KOPT-K1 (cell line): ENCODE measurements around the gene TNFRSF11A.

Source experiments
- H3K27ac ChIP-seq: fragments of 200-600 bp; sonication (generic); 2 replicates; pipeline ENCODE4 v1.5.1; 2016; ENCODE audit warnings: antibody characterized with exemption, mild to moderate bottlenecking, low read depth, low read length; ENCODE audit not compliant: poor library complexity, severe bottlenecking
- H3K36me3 ChIP-seq: fragments of 200-600 bp; sonication (generic); 2 replicates; pipeline ENCODE4 v1.5.1; 2017; ENCODE audit warnings: antibody characterized with exemption, mild to moderate bottlenecking, low read length, moderate library complexity; ENCODE audit not compliant: insufficient read depth
- H3K9me3 ChIP-seq: fragments of 200-600 bp; sonication (generic); 2 replicates; pipeline ENCODE4 v1.5.1; 2017; ENCODE audit warnings: antibody characterized with exemption, low read length, mild to moderate bottlenecking; ENCODE audit not compliant: insufficient read depth, poor library complexity, severe bottlenecking

TNFRSF11A gene

GRCh38 chr18:62426191-62426488, 101.0 kb downstream of the TNFRSF11A start:
- peaks cover 11% of the 10 kb centered on the region for H3K9me3 ChIP-seq
- no peaks in the 10 kb centered on the region for H3K36me3 ChIP-seq
- no peak overlapping the region for H3K27ac ChIP-seq

GRCh38 chr18:62432176-62432575, 107.1 kb downstream of the TNFRSF11A start:
- no peaks in the 10 kb centered on the region for H3K36me3 ChIP-seq
- no peak overlapping the region for H3K27ac ChIP-seq
- peaks cover 11% of the 10 kb centered on the region for H3K9me3 ChIP-seq

GRCh38 chr18:62434798-62435197, 109.7 kb downstream of the TNFRSF11A start:
- no peak overlapping the region for H3K27ac ChIP-seq
- no peaks in the 10 kb centered on the region for H3K36me3 ChIP-seq
- peaks cover 2% of the 10 kb centered on the region for H3K9me3 ChIP-seq

GRCh38 chr18:62435435-62436031, 110.4 kb downstream of the TNFRSF11A start:
- H3K9me3 ChIP-seq, result no peaks in the 10 kb centered on the region
- no peaks in the 10 kb centered on the region for H3K36me3 ChIP-seq
- H3K27ac ChIP-seq, result no peak overlapping the region

GRCh38 chr18:62436636-62437234, 111.6 kb downstream of the TNFRSF11A start:
- H3K9me3 ChIP-seq, result no peaks in the 10 kb centered on the region
- H3K36me3 ChIP-seq, result no peaks in the 10 kb centered on the region
- H3K27ac ChIP-seq, result no peak overlapping the region

GRCh38 chr18:62437235-62438017, 112.3 kb downstream of the TNFRSF11A start:
- Histone ChIP-seq H3K27ac (no peak overlapping the region), H3K9me3 (no peaks in the 10 kb centered on the region), H3K36me3 (no peaks in the 10 kb centered on the region)

- H3K27ac ChIP-seq, result no peak overlapping the region
- H3K36me3 ChIP-seq, result no peaks in the 10 kb centered on the region
- no peaks in the 10 kb centered on the region for H3K9me3 ChIP-seq
Observed at GRCh38 chr18:62438018-62438329, 112.9 kb downstream of the TNFRSF11A start.

- Histone ChIP-seq H3K9me3 (no peaks in the 10 kb centered on the region), H3K36me3 (no peaks in the 10 kb centered on the region), H3K27ac (no peak overlapping the region)
Observed at GRCh38 chr18:62438402-62438801, 113.3 kb downstream of the TNFRSF11A start.

GRCh38 chr18:62438866-62439265, 113.8 kb downstream of the TNFRSF11A start:
- no peak overlapping the region for H3K27ac ChIP-seq

More at GRCh38 chr18:62438866-62439265, 113.8 kb downstream of the TNFRSF11A start:
- Histone ChIP-seq H3K9me3 (no peaks in the 10 kb centered on the region), H3K36me3 (no peaks in the 10 kb centered on the region)
